HG02973 (cell line): ENCODE measurements around the gene AIRE.
A peak's percentile ranks its signal among the peaks of the same experiment; 100 is the strongest.
"Not testable (repeated sequence)": the region's sequence is repeated elsewhere in the genome, so short reads cannot be mapped to it uniquely, and the experiment has no call there.

Experiments
- ATAC-seq: cut with Tn5 transposase; IDR thresholded peaks from one replicate; pipeline ENCODE4 v1.9.1; 2021; ENCODE audit warnings: moderate library complexity; ENCODE audit not compliant: unreplicated experiment

The AIRE gene

GRCh38 chr21:44291078-44291935 is 5.6 kb downstream of the AIRE start:
- ATAC-seq: no peak

DNA sequence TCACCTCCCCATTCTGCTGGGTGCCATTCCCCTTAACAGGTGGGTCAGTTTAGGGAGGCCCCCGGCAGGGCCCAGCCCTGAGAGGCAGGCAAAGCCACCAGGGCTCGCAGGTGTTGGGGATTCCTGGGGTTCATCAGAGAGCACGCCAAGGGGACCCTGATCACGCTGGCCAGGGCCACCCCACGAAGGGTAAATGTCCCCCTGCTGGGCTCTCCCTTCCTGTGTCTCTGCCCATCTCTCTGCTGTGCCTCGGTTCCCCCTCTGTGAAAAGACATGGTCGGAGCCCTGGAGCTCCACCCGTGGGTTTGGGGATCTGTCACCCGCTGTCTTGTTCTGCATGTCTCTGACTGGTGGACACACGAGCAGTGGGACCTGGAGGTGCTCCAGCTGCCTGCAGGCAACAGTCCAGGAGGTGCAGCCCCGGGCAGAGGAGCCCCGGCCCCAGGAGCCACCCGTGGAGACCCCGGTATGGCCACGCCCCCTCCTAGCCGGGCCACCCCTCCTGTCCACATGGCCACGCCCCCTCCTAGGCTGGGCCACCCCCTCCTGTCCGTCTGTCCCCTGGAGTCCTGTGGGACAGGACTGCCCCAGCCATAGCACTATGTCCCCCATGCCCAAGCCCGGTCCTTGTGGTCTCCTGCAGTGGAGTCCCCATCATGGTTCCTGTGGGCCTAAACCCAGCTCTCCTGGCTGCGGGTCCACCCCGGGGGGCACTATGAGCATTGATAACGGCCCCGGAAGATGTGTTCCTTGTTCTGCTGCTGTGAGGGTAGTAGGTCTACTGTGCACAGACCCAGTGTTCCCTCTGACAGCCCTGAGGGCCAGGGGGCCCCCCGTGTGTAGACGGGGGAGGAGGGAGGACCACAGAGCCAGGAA is 6.5 kb downstream of the AIRE start:
- ATAC-seq: no peak

DNA sequence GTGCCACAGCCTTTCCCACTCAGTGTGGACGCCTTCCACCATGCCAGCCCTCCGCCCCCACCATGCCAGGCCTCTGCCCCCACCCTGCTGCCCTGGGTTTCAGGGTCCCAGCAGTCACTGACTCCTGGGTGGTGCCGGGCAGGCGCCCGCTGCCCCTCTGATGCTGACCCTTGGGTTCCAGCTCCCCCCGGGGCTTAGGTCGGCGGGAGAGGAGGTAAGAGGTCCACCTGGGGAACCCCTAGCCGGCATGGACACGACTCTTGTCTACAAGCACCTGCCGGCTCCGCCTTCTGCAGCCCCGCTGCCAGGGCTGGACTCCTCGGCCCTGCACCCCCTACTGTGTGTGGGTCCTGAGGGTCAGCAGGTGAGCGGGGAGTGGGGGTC is 7.1 kb downstream of the AIRE start:
- no peak for ATAC-seq

GRCh38 chr21:44293551-44294231 is 8.0 kb downstream of the AIRE start:
- ATAC-seq: no peak

DNA sequence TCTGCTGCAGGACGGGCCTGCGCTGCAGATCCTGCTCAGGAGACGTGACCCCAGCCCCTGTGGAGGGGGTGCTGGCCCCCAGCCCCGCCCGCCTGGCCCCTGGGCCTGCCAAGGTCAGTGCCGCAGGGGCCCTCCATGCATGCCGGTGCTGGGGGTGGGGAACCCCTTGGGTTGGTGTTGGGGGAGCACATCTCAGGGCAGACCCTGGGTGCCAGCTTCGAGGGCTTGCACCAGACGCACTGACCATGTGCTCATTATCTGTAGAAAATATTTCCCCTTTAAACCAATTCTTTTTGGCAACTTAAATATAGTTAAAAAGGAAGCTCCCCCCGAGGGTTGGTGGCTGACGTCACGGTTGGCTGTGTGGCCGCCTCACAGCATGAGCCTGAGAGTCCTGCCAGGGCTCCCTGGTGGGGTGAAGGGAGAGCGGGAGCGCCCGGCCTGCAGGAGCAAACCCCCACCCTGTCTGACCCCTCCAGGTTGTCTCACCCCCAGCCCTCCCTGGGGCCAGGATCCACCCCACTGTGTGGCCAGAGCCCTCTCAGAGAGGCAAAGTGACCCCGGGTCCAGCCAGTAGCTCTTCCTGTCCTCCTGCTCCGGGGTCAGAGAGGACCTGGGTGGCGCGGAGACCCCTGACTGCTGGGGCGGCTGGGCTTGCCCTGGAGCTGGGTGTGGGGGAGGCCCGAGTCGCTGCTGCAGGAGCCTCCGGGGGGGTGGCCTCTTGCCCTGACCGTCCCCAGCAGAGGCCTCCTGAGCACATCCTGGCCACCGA is 8.9 kb downstream of the AIRE start:
- no peak for ATAC-seq

DNA sequence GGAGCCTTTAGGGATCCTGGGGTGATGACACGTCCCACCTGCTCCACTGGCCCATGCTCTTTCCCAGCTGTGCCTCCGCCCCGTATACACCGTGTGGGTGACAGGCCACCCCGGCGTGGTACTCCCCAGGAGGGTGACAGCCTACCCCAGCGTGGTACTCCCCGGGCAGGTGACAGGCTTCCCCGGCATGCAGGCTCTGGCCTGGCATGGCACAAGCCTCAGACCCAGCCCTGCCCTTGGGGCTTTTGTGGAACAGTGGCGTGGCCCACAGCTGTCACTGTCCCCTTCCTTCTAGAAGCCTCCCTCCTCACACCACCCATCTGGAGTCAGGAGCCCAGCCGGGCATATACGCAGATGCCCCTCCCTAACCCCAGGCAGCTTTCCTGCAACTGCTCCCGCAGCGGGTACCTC is 9.5 kb downstream of the AIRE start:
- no peak for ATAC-seq

DNA sequence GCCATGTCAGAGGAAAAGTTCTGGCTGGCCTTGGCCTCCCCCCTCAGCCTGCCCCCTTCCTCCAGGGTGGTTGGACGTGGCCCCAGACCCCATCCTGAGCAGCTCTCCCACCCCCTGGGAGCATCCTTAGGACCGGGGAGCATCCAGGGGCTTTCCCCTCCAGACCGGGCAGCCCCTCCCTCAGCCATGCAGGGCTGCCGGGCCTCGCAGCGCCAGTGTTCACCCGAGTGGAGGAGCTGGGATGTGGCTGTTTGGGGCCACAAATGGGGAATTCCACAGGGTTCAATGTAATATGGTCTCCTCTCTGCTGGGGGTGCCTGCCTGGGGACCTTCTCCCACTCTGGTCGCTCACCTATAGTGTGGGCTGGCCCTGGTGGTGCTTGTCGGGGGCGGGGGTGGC is 10.0 kb downstream of the AIRE start:
- ATAC-seq: no peak

DNA sequence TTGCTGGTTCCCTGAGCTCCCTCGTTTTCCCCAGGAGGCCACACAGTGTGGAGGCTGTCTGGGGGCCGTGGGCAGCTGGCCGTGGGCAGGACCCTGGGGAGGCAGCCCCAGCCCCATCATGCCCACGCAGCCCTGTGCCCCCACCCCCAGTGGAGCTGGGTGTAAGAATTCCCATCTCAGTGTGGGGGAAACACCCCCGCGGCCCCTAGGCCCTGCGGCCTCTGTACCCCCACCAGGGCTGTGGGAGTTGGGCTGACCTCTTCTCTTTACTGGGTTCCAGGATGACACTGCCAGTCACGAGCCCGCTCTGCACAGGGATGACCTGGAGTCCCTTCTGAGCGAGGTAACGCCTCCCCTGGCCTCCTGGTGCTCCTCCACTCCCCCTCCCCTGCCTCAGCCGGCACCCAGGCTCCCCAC is 10.4 kb downstream of the AIRE start:
- ATAC-seq: no peak

DNA sequence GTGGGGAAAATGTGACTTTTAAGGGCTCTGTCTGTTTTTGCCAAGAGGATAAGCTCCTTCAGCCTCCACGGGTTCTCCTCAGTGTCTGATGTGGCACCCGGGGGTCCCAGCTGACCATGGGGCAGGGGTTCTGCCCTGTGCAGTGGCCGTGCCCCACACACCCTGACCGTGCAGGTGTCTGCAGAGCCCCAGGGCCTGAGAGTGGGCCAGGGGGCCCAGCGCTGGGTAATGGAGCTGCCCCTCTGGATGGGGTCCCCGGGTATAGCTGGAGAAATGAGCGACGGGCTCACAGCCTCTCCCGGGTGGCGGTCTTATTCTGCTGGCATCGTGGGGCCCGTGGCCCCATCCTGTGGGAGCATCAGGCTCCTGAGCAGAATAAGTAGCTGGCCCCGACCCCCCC is 11.2 kb downstream of the AIRE start:
- no peak for ATAC-seq

DNA sequence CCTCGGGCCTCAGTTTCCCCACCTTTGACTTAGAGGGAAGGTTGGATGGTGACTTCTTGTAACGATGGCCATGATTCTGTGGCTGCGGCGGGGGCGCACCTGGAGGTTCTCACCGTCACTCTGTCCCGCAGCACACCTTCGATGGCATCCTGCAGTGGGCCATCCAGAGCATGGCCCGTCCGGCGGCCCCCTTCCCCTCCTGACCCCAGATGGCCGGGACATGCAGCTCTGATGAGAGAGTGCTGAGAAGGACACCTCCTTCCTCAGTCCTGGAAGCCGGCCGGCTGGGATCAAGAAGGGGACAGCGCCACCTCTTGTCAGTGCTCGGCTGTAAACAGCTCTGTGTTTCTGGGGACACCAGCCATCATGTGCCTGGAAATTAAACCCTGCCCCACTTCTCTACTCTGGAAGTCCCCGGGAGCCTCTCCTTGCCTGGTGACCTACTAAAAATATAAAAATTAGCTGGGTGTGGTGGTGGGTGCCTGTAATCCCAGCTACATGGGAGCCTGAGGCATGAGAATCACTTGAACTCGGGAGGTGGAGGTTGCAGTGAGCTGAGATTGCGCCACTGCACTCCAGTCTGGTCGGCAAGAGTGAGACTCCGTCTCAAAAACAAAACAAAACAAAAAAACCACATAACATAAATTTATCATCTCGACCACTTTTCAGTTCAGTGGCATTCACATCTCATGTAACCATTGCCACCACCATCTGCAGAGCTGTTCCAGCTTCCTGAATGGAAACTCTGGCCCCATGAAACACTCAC is 12.0 kb downstream of the AIRE start:
- peak; percentile 31 for ATAC-seq

DNA sequence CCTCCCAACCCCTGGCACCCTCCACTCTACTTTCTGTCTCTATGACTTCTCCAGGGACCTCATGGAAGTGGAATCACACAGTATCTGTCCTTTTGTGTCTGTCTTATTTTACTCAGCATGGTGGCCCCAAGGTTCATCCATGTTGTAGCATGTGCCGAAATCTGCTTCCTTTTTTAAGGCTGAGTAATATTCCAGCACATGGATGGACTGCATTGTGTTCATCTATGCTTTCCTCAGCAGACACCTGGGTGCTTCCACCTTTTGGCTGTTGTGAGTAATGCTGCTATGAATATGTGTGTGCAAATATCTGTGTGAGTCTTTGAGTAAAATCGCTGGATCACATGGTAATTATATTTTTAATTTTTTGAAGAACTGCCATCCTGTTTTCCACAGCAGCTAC is 12.6 kb downstream of the AIRE start:
- no peak for ATAC-seq

DNA sequence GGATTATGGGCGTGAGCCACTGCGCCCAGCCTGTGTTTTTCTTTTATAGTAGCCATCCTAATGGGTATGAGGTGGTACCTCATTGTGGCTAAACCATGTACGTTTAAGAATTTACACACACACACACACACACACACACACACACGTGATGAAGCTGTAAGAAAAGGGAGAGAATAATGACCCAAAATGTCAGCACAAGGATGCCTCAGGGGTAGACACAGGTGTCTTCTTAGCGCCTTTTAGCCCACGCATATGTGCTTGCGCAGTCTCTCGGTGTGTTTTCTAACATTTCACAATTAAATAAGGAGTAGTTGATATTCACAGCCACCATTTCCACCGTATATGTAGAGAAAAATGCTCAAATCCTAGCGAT is 13.4 kb downstream of the AIRE start:
- ATAC-seq: no peak

DNA sequence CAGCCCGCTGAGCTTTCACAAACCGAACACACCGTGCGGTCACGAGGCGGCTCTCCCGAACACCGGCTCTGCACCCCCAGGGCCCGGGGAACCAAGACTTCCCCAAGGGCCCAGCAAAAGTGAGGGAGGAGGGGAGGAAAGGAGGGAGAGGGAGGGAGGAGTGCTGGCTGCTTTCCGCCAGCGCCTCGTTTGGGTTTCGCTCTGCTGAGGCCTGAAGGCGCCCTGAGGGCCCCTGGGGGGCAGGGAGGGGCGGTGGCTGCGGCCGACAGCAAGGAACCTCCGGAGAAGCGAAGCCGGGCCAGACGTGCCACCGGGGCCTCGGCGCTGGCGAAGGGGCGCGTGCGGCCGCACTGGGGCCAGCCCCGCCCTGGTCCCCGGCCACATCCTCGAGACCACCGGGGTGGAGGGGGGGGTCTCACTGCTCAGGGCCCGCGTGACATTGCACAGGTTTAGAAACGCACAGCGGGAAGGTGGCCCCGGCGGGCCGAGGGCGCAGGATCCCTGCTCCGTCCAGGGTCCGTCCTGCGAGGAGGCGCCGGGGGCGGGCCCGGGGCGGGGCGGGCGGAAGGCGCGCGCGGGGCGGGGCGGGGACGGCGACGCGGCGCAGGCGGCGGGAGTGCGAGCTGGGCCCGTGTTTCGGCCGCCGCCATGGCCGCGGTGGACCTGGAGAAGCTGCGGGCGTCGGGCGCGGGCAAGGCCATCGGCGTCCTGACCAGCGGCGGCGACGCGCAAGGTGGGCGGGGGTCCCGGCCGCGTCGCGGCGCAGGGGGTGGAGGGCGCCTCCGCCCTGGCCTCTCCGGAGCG is 14.0 kb downstream of the AIRE start, which contains the start of gene PFKL:
Gene PFKL, plus strand, starts transcription at position 596 of the 804 bp plus-strand sequence. Its CDS starts 53 bp downstream, at position 649.
- peak; percentile 43 for ATAC-seq

DNA sequence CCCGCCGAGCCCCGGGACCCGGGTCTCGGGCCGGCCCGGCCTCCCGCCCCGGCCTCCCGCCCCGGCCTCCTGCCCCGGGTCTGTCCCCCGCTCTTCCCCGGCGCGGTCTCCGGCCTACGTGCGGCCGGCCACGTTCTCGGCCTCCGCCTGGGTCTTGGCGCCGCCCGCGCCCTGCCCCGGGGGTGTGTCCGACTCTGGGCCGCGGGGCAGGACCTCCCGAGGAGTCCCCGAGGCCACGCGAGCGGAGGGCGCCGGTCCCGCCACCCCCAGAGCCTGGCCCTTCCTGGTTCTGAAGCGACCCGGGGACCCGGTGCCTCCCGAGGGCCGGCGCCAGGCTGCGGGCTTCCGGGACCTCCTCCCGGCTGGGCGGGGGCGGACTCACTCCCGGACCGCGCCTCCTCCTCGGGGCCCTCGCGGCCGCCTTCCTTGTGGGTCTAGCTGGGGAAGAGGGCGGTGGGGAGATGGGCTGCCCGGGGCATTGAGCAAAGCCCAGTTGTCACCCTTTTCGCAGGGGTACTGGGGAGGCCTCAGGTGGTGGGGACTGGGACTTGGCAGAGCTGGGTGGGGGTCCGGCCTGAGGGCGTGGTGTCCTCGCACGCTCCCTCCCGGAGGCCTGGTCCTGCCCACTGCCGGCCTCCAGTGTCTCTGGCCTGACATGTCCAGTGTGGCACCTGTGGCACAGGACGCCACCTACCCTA is 14.7 kb downstream of the AIRE start:
- ATAC-seq: peak; percentile 32

- ATAC-seq: no peak
Measured at GRCh38 chr21:44301141-44301540, 15.5 kb downstream of the AIRE start.

DNA sequence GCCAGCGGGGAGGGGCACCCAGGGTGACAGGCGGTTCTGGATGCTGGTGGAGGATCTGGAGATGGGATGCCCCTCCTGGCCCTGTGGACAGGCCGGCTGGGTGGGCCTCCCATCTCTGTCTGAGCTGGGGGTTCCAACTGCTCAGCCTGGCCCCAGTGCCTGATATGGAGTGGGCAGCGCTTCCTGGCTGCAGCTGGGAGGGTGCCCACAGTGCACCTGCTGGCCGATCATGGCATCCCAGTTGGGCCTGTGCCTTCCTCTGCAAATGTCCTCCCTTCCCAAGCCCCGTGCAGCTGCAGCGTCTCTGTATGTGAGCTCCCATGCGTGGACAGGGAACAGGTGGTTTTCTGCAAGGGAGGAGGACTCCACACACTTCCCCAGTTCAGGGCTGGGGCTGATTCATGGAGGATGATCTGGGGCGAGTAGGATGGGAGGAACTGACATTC is 16.3 kb downstream of the AIRE start:
- ATAC-seq: no peak

GRCh38 chr21:44302573-44303401 is 17.1 kb downstream of the AIRE start:
- not testable (repeated sequence) for ATAC-seq
